ENCODE data around the gene BRINP2. TPM values are rescaled to one million over a fixed set of nuclear protein-coding genes. Genes with fewer than 3 reads are reported as not detected.

Gene BRINP2
- total and polyA plus RNA-seq, 4 donors: 0.04 to 0.15 (median 0.05) TPM

- Histone ChIP-seq H3K9ac (ENCODE audit: insufficient read depth in 1 of 2, low read length in 2 of 2) (no peak overlapping the region), H3K27ac (ENCODE audit: low read depth in 1 of 2, low read length in 1 of 2) (no peak overlapping the region), H3K36me3 (ENCODE audit: control insufficient read depth in 4 of 4, insufficient read depth in 4 of 4, low read length in 4 of 4) (no peaks in the 10 kb centered on the region), H3K4me3 (no peak overlapping the region), H3K4me1 (ENCODE audit: control insufficient read depth in 5 of 5, insufficient read depth in 5 of 5, low read length in 5 of 5) (no peaks in the 10 kb centered on the region), H3K27me3 (ENCODE audit: control insufficient read depth in 3 of 3, insufficient read depth in 3 of 3, low read length in 2 of 3) (no peaks in the 10 kb centered on the region), H3K9me3 (ENCODE audit: control insufficient read depth in 4 of 4, insufficient read depth in 3 of 4, low read length in 3 of 4) (no peaks in the 10 kb centered on the region)
- no peak for ATAC-seq (ENCODE audit: insufficient read depth, low FRiP score)
- 77% methylated on average over 4 of the region's 4 CpGs for WGBS, 2 donors
- TF ChIP-seq, protein P1, sequence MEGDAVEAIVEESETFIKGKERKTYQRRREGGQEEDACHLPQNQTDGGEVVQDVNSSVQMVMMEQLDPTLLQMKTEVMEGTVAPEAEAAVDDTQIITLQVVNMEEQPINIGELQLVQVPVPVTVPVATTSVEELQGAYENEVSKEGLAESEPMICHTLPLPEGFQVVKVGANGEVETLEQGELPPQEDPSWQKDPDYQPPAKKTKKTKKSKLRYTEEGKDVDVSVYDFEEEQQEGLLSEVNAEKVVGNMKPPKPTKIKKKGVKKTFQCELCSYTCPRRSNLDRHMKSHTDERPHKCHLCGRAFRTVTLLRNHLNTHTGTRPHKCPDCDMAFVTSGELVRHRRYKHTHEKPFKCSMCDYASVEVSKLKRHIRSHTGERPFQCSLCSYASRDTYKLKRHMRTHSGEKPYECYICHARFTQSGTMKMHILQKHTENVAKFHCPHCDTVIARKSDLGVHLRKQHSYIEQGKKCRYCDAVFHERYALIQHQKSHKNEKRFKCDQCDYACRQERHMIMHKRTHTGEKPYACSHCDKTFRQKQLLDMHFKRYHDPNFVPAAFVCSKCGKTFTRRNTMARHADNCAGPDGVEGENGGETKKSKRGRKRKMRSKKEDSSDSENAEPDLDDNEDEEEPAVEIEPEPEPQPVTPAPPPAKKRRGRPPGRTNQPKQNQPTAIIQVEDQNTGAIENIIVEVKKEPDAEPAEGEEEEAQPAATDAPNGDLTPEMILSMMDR (IDR thresholded peaks at IDR 0.05; ENCODE audit: control extremely low read depth, extremely low read depth): no peak
- no peak for DNase-seq
Observed at GRCh38 chr1:177228693-177229065, 57.9 kb downstream of the BRINP2 start.

DNA sequence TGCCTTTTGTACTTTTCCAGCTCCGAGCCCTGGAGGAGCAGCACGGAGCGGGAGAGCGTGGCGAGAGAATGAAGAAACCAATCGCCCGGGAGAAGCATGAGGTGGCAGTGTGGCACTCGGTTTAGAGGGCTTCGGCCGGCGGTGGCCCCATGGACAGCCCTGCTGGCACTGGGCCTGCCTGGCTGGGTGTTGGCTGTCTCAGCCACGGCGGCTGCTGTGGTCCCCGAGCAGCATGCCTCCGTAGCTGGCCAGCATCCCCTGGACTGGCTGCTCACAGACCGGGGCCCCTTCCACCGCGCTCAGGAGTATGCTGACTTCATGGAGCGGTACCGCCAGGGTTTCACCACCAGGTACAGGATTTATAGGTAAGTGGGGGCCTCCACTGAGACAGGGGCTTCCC is 59.0 kb downstream of the BRINP2 start:
- H3K27ac ChIP-seq (ENCODE audit: low read depth in 1 of 2, low read length in 1 of 2): no peak overlapping the region
- DNase-seq (no peak), ATAC-seq (ENCODE audit: insufficient read depth, low FRiP score) (no peak)
- H3K9me3 ChIP-seq (ENCODE audit: control insufficient read depth in 4 of 4, insufficient read depth in 3 of 4, low read length in 3 of 4): no peaks in the 10 kb centered on the region
- H3K4me3 ChIP-seq: no peak overlapping the region
- H3K36me3 ChIP-seq (ENCODE audit: control insufficient read depth in 4 of 4, insufficient read depth in 4 of 4, low read length in 4 of 4): no peaks in the 10 kb centered on the region
- H3K27me3 ChIP-seq (ENCODE audit: control insufficient read depth in 3 of 3, insufficient read depth in 3 of 3, low read length in 2 of 3): no peaks in the 10 kb centered on the region
- no peaks in the 10 kb centered on the region for H3K4me1 ChIP-seq (ENCODE audit: control insufficient read depth in 5 of 5, insufficient read depth in 5 of 5, low read length in 5 of 5)
- TF ChIP-seq, protein P1 (IDR thresholded peaks at IDR 0.05; ENCODE audit: control extremely low read depth, extremely low read depth): no peak
- WGBS, 2 donors: 93 to 94% methylated on average over 20 of the region's 20 CpGs
- no peak overlapping the region for H3K9ac ChIP-seq (ENCODE audit: insufficient read depth in 1 of 2, low read length in 2 of 2)

DNA sequence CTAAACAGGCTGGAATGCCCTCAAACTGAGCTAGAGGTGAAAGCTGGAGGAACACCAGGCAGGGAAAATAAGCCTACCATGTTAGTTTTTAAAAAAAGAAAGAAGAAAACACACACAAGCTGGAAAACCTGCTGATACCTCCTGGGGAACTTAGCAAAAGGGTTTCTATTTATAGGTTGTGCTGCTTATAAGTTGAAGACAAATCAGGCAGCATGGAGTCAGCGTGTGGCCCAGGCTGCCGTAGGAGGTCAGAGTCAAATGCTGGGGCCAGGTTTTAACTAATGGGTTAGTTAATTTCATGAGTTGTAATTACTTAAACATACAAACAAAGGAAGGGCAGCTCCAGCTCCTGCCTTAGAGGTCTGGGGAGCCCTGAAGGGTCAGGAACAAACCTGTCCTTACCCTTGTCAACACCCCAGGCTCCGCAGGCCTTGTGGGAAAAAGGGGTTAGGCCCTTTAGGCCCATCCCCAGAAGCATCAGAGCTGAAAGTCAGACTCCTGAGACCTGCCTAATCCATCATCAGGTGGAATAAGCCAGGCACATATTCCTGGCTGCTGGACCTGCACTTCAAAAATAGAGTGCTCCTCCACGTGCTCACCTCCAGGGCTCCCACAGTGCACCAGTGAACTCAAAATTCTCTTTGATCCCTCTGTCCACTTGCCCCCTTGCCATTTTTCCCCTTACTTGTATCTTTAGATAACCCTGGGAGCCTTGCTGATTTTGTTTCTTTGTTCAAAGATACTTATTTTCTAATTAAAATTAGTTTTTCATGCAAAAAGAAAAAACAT is 59.7 kb downstream of the BRINP2 start:
- no peaks in the 10 kb centered on the region for H3K27me3 ChIP-seq (ENCODE audit: control insufficient read depth in 3 of 3, insufficient read depth in 3 of 3, low read length in 2 of 3)
- TF ChIP-seq, protein P1 (IDR thresholded peaks at IDR 0.05; ENCODE audit: control extremely low read depth, extremely low read depth): no peak
- no peak overlapping the region for H3K9ac ChIP-seq (ENCODE audit: insufficient read depth in 1 of 2, low read length in 2 of 2)
- no peak overlapping the region for H3K27ac ChIP-seq (ENCODE audit: low read depth in 1 of 2, low read length in 1 of 2)
- DNase-seq (no peak), ATAC-seq (ENCODE audit: insufficient read depth, low FRiP score) (no peak)
- H3K36me3 ChIP-seq (ENCODE audit: control insufficient read depth in 4 of 4, insufficient read depth in 4 of 4, low read length in 4 of 4): no peaks in the 10 kb centered on the region
- H3K4me3 ChIP-seq: no peak overlapping the region
- no peaks in the 10 kb centered on the region for H3K9me3 ChIP-seq (ENCODE audit: control insufficient read depth in 4 of 4, insufficient read depth in 3 of 4, low read length in 3 of 4)
- WGBS, 2 donors: 79 to 81% methylated on average over 4 of the region's 4 CpGs
- no peaks in the 10 kb centered on the region for H3K4me1 ChIP-seq (ENCODE audit: control insufficient read depth in 5 of 5, insufficient read depth in 5 of 5, low read length in 5 of 5)

- WGBS, 2 donors: 74 to 81% methylated on average over 7 of the region's 7 CpGs
- no peak for DNase-seq
- H3K9me3 ChIP-seq (ENCODE audit: control insufficient read depth in 4 of 4, insufficient read depth in 3 of 4, low read length in 3 of 4): no peaks in the 10 kb centered on the region
Observed at GRCh38 chr1:177235350-177235749, 64.6 kb downstream of the BRINP2 start.

More at GRCh38 chr1:177235350-177235749, 64.6 kb downstream of the BRINP2 start:
- Histone ChIP-seq H3K9ac (ENCODE audit: insufficient read depth in 1 of 2, low read length in 2 of 2) (no peak overlapping the region), H3K36me3 (ENCODE audit: control insufficient read depth in 4 of 4, insufficient read depth in 4 of 4, low read length in 4 of 4) (no peaks in the 10 kb centered on the region), H3K27me3 (ENCODE audit: control insufficient read depth in 3 of 3, insufficient read depth in 3 of 3, low read length in 2 of 3) (no peaks in the 10 kb centered on the region), H3K27ac (ENCODE audit: low read depth in 1 of 2, low read length in 1 of 2) (no peak overlapping the region), H3K4me1 (ENCODE audit: control insufficient read depth in 5 of 5, insufficient read depth in 5 of 5, low read length in 5 of 5) (no peaks in the 10 kb centered on the region), H3K4me3 (no peak overlapping the region)
- ATAC-seq (ENCODE audit: insufficient read depth, low FRiP score): no peak
- TF ChIP-seq, protein P1 (IDR thresholded peaks at IDR 0.05; ENCODE audit: control extremely low read depth, extremely low read depth): no peak

All from lung (tissue), 12 donors.